Osteoblast (primary cell): Measurements from ENCODE around the gene ST3GAL3. TPM values are rescaled to one million over a fixed set of nuclear protein-coding genes. Genes with fewer than 3 reads are reported as not detected.

Experiments
- DNase-seq: peaks from one replicate; pipeline ENCODE4 v3.0.0; 2011; ENCODE audit warnings: low spot score, mixed read lengths; ENCODE audit not compliant: insufficient read length; ENCODE audit errors: missing footprints
- H2AFZ ChIP-seq: 2 replicates; pipeline ENCODE4 v1.6.0; 2011; ENCODE audit warnings: mild to moderate bottlenecking, low read length
- H3K27ac ChIP-seq: 2 replicates; pipeline ENCODE4 v1.5.1; 2011; ENCODE audit warnings: mild to moderate bottlenecking, low read depth, low read length, moderate library complexity
- H3K27me3 ChIP-seq: 2 replicates; pipeline ENCODE4 v1.6.0; 2012; ENCODE audit warnings: mild to moderate bottlenecking, control low read depth, inconsistent platforms, low read length, moderate library complexity; ENCODE audit not compliant: insufficient read depth
- H3K36me3 ChIP-seq: 2 replicates; pipeline ENCODE4 v1.5.1; 2011; ENCODE audit warnings: mild to moderate bottlenecking, low read length, control low read depth, moderate library complexity; ENCODE audit not compliant: insufficient read depth
- H3K4me1 ChIP-seq: 2 replicates; pipeline ENCODE4 v1.5.1; 2011; ENCODE audit warnings: mild to moderate bottlenecking, low read length, control low read depth, moderate library complexity; ENCODE audit not compliant: insufficient read depth
- H3K4me2 ChIP-seq: 2 replicates; pipeline ENCODE4 v1.6.0; 2011; ENCODE audit warnings: mild to moderate bottlenecking, low read length; ENCODE audit not compliant: insufficient read depth
- H3K4me3 ChIP-seq: fragments of 200-600 bp; sonication (generic); 3 replicates; pipeline ENCODE4 v1.5.1; 2012; ENCODE audit warnings: mild to moderate bottlenecking, low read length, inconsistent platforms; ENCODE audit not compliant: insufficient read depth
- H3K79me2 ChIP-seq: 2 replicates; pipeline ENCODE4 v1.6.0; 2012; ENCODE audit warnings: mild to moderate bottlenecking, low read length, control low read depth, inconsistent platforms; ENCODE audit not compliant: insufficient read depth
- H3K9me3 ChIP-seq: 2 replicates; pipeline ENCODE4 v1.5.1; 2011; ENCODE audit warnings: low read depth, low read length, control low read depth
- H4K20me1 ChIP-seq: 2 replicates; pipeline ENCODE4 v1.6.0; 2012; ENCODE audit warnings: mild to moderate bottlenecking, low read length, control low read depth; ENCODE audit not compliant: insufficient read depth
- total RNA-seq: library from RNA; depleted of rRNA; stranded (reverse); fragments of >200 nt; gene quantifications from 2 replicates; pipeline ENCODE4 v1.2.3, GENCODE V29; 2012
- TF ChIP-seq, protein P1 (sequence below): IDR thresholded peaks from 2 replicates; pipeline ENCODE4 v1.5.1; 2011; ENCODE audit warnings: mild to moderate bottlenecking, low read depth, low read length, moderate library complexity; ENCODE audit errors: extremely low read depth

Gene ST3GAL3
- total RNA-seq, 1 donor: 18.5 TPM

GRCh38 chr1:43908226-43908625 lies 200.9 kb downstream of the ST3GAL3 start:
- Histone ChIP-seq H3K36me3 (peaks cover 3% of the 10 kb centered on the region), H3K9me3 (no peaks in the 10 kb centered on the region), H4K20me1 (no peaks in the 10 kb centered on the region), H3K27ac (no peak overlapping the region), H3K4me3 (no peak overlapping the region), H3K79me2 (no peaks in the 10 kb centered on the region), H3K4me2 (no peak overlapping the region), H3K27me3 (no peaks in the 10 kb centered on the region), H2AFZ (no peak overlapping the region), H3K4me1 (peaks cover 3% of the 10 kb centered on the region)
- no peak for DNase-seq
- TF ChIP-seq, protein P1, sequence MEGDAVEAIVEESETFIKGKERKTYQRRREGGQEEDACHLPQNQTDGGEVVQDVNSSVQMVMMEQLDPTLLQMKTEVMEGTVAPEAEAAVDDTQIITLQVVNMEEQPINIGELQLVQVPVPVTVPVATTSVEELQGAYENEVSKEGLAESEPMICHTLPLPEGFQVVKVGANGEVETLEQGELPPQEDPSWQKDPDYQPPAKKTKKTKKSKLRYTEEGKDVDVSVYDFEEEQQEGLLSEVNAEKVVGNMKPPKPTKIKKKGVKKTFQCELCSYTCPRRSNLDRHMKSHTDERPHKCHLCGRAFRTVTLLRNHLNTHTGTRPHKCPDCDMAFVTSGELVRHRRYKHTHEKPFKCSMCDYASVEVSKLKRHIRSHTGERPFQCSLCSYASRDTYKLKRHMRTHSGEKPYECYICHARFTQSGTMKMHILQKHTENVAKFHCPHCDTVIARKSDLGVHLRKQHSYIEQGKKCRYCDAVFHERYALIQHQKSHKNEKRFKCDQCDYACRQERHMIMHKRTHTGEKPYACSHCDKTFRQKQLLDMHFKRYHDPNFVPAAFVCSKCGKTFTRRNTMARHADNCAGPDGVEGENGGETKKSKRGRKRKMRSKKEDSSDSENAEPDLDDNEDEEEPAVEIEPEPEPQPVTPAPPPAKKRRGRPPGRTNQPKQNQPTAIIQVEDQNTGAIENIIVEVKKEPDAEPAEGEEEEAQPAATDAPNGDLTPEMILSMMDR: no peak

GRCh38 chr1:43908858-43909257 lies 201.5 kb downstream of the ST3GAL3 start:
- Histone ChIP-seq H3K9me3 (no peaks in the 10 kb centered on the region), H3K79me2 (no peaks in the 10 kb centered on the region), H3K36me3 (peaks cover 3% of the 10 kb centered on the region), H3K27ac (no peak overlapping the region), H3K4me3 (no peak overlapping the region), H3K4me1 (peaks cover 3% of the 10 kb centered on the region), H2AFZ (no peak overlapping the region), H3K4me2 (no peak overlapping the region), H4K20me1 (no peaks in the 10 kb centered on the region), H3K27me3 (no peaks in the 10 kb centered on the region)
- TF ChIP-seq, protein P1: no peak
- DNase-seq: no peak

- Histone ChIP-seq H3K27me3 (no peaks in the 10 kb centered on the region), H3K79me2 (no peaks in the 10 kb centered on the region), H4K20me1 (no peaks in the 10 kb centered on the region), H3K9me3 (no peaks in the 10 kb centered on the region), H3K4me2 (no peak overlapping the region), H3K27ac (no peak overlapping the region), H3K36me3 (peaks cover 3% of the 10 kb centered on the region), H3K4me1 (peaks cover 3% of the 10 kb centered on the region), H3K4me3 (no peak overlapping the region), H2AFZ (no peak overlapping the region)
- TF ChIP-seq, protein P1: no peak
- no peak for DNase-seq
Observed at GRCh38 chr1:43910343-43910742, 203.0 kb downstream of the ST3GAL3 start.

- no peak overlapping the region for H3K27ac ChIP-seq
- H3K4me3 ChIP-seq: no peak overlapping the region
- H3K79me2 ChIP-seq: no peaks in the 10 kb centered on the region
- H2AFZ ChIP-seq: no peak overlapping the region
- DNase-seq: no peak
- no peaks in the 10 kb centered on the region for H3K27me3 ChIP-seq
- peaks cover 3% of the 10 kb centered on the region for H3K4me1 ChIP-seq
- TF ChIP-seq, protein P1: no peak
- no peak overlapping the region for H3K4me2 ChIP-seq
- no peaks in the 10 kb centered on the region for H3K9me3 ChIP-seq
- peaks cover 3% of the 10 kb centered on the region for H3K36me3 ChIP-seq
- H4K20me1 ChIP-seq: no peaks in the 10 kb centered on the region
Observed at GRCh38 chr1:43912607-43913006, 205.3 kb downstream of the ST3GAL3 start.
